HEK293 (cell line): ENCODE results near the gene TAS2R8.
"Not testable (repeated sequence)": the region's sequence is repeated elsewhere in the genome, so short reads cannot be mapped to it uniquely, and the experiment has no call there.

Experiments used
- CTCF ChIA-PET: fragments of 350-600 bp; formaldehyde crosslinking; extraction: SDS; loops from one replicate; lab custom pipeline; 2021; ENCODE audit warnings: antibody characterized with exemption; lab: Yijun Ruan, JAX
- POLR2A ChIA-PET: fragments of 300-600 bp; formaldehyde crosslinking; extraction: SDS; loops from one replicate; lab custom pipeline; 2020; ENCODE audit warnings: antibody characterized with exemption, inconsistent platforms; lab: Yijun Ruan, JAX
- H3K27ac ChIP-seq: fragments of 200-500 bp; sonication (Bioruptor generic); 2 replicates; pipeline ENCODE4 v1.5.1; 2014; ENCODE audit warnings: low read depth, low read length, control low read depth, inconsistent platforms; ENCODE audit errors: extremely low read depth
- H3K36me3 ChIP-seq, 2 experiments: fragments of 200-500 bp in 1 of 2; sonication (Bioruptor generic) in 1 of 2; 1 replicate in 1 of 2; 2 replicates in 1 of 2; pipeline ENCODE4 v1.5.1; 2014 to 2017; ENCODE audit warnings: inconsistent platforms in 2 of 2, low read length in 2 of 2; ENCODE audit not compliant: control insufficient read depth in 2 of 2, insufficient read depth in 1 of 2
- H3K4me1 ChIP-seq: fragments of 200-500 bp; sonication (Bioruptor generic); 2 replicates; pipeline ENCODE4 v1.5.1; 2014; ENCODE audit warnings: mild to moderate bottlenecking, low read length, inconsistent platforms; ENCODE audit not compliant: control insufficient read depth, insufficient read depth
- H3K4me3 ChIP-seq: 2 replicates; pipeline ENCODE4 v1.5.1; 2011; ENCODE audit warnings: low read depth, mild to moderate bottlenecking, control low read depth, low read length, moderate library complexity
- H3K9me3 ChIP-seq: fragments of 200-500 bp; sonication (Bioruptor generic); 2 replicates; pipeline ENCODE4 v1.5.1; 2014; ENCODE audit warnings: low read depth, low read length, inconsistent platforms; ENCODE audit not compliant: control insufficient read depth, insufficient read depth
- GLIS2 ChIP-seq: fragments of 450-650 bp; formaldehyde crosslinking; IDR thresholded peaks from 2 replicates; pipeline ENCODE4 v1.5.1; 2016; ENCODE audit warnings: missing biosample characterization, missing genetic modification characterization
- KLF8 ChIP-seq: fragments of 450-650 bp; formaldehyde crosslinking; IDR thresholded peaks from 2 replicates; pipeline ENCODE4 v1.5.1; 2016; ENCODE audit warnings: missing biosample characterization, missing genetic modification characterization
- MYNN ChIP-seq: fragments of 450-650 bp; formaldehyde crosslinking; IDR thresholded peaks from 2 replicates; pipeline ENCODE4 v1.5.1; 2016; ENCODE audit warnings: missing biosample characterization, missing genetic modification characterization, borderline replicate concordance
- RBAK ChIP-seq: fragments of 450-650 bp; formaldehyde crosslinking; IDR thresholded peaks from 2 replicates; pipeline ENCODE4 v1.5.1; 2016; ENCODE audit warnings: missing biosample characterization, missing genetic modification characterization
- TCF7L2 ChIP-seq: IDR thresholded peaks from 2 replicates; pipeline ENCODE4 v1.6.1; 2011; ENCODE audit warnings: low read depth, mild to moderate bottlenecking, inconsistent platforms, low read length, moderate library complexity, borderline replicate concordance
- TRIM28 ChIP-seq: IDR thresholded peaks from 2 replicates; pipeline ENCODE4 v1.6.1; 2011; ENCODE audit warnings: low read length, control low read depth, borderline replicate concordance
- WT1 ChIP-seq: fragments of 450-650 bp; formaldehyde crosslinking; IDR thresholded peaks from 2 replicates; pipeline ENCODE4 v1.5.1; 2016; ENCODE audit warnings: missing biosample characterization, missing genetic modification characterization
- ZFP3 ChIP-seq: fragments of 450-650 bp; formaldehyde crosslinking; IDR thresholded peaks from 2 replicates; pipeline ENCODE4 v1.5.1; 2016; ENCODE audit warnings: low read depth, missing biosample characterization, missing genetic modification characterization
- ZNF239 ChIP-seq: fragments of 450-650 bp; formaldehyde crosslinking; IDR thresholded peaks from 2 replicates; pipeline ENCODE4 v1.5.1; 2016; ENCODE audit warnings: missing biosample characterization, missing genetic modification characterization
- ZNF324 ChIP-seq: fragments of 450-650 bp; formaldehyde crosslinking; IDR thresholded peaks from 2 replicates; pipeline ENCODE4 v1.5.1; 2016; ENCODE audit warnings: missing biosample characterization, missing genetic modification characterization
- ZNF350 ChIP-seq: fragments of 450-650 bp; formaldehyde crosslinking; IDR thresholded peaks from 2 replicates; pipeline ENCODE4 v1.5.0; 2017; ENCODE audit warnings: missing biosample characterization, mild to moderate bottlenecking, missing genetic modification characterization
- ZNF354C ChIP-seq: fragments of 450-650 bp; formaldehyde crosslinking; IDR thresholded peaks from 2 replicates; pipeline ENCODE4 v1.5.1; 2016; ENCODE audit warnings: missing biosample characterization, missing genetic modification characterization, low read depth, borderline replicate concordance
- ZNF404 ChIP-seq: fragments of 450-650 bp; formaldehyde crosslinking; IDR thresholded peaks from 2 replicates; pipeline ENCODE4 v1.5.1; 2017; ENCODE audit warnings: missing biosample characterization, missing genetic modification characterization
- ZNF423 ChIP-seq: fragments of 450-650 bp; formaldehyde crosslinking; IDR thresholded peaks from 2 replicates; pipeline ENCODE4 v1.5.1; 2016; ENCODE audit warnings: missing biosample characterization, missing genetic modification characterization
- ZNF600 ChIP-seq: fragments of 450-650 bp; formaldehyde crosslinking; IDR thresholded peaks from 2 replicates; pipeline ENCODE4 v1.5.1; 2016; ENCODE audit warnings: missing biosample characterization, missing genetic modification characterization
- ZNF768 ChIP-seq: fragments of 450-650 bp; formaldehyde crosslinking; IDR thresholded peaks from 2 replicates; pipeline ENCODE4 v1.5.1; 2018; ENCODE audit warnings: missing biosample characterization, mild to moderate bottlenecking, missing genetic modification characterization
- TF ChIP-seq, protein P1 (sequence below): fragments of 450-650 bp; formaldehyde crosslinking; IDR thresholded peaks from 2 replicates; pipeline ENCODE4 v1.5.1; 2016; ENCODE audit warnings: missing biosample characterization, missing genetic modification characterization
- TF ChIP-seq, protein P2 (sequence below): fragments of 450-650 bp; formaldehyde crosslinking; IDR thresholded peaks from 2 replicates; pipeline ENCODE4 v1.5.1; 2016; ENCODE audit warnings: missing biosample characterization, missing genetic modification characterization, borderline replicate concordance
- TF ChIP-seq, protein P3 (sequence below): fragments of 450-650 bp; formaldehyde crosslinking; conservative IDR thresholded peaks from 2 replicates; pipeline ENCODE4 v1.5.1; 2016; ENCODE audit warnings: low read depth, missing biosample characterization, missing genetic modification characterization
- TF ChIP-seq, protein P4 (sequence below): fragments of 450-650 bp; formaldehyde crosslinking; IDR thresholded peaks from 2 replicates; pipeline ENCODE4 v1.5.1; 2016; ENCODE audit warnings: missing biosample characterization, missing genetic modification characterization, borderline replicate concordance

TAS2R8 gene

DNA sequence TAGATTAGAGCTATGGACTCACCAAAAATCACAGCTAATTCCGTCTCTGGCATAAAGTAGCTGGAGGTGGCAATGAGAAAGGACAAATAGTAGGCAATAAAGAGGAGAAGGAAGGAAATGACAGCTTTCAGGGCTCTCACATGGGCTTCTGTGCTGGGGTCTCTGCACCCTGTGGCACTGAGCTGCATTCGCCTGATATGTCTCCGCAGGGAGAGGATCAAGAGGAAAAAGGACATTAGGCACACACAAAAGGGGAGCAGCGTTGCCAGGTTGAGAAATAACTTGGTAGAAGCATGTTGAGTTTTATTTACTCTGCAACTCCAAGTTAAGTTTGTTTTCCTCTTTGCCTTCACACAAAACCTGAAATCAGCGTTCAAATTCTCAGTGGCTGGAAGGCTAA is 5.3 kb downstream of the TAS2R8 start (continued):
- TF ChIP-seq, protein P1, sequence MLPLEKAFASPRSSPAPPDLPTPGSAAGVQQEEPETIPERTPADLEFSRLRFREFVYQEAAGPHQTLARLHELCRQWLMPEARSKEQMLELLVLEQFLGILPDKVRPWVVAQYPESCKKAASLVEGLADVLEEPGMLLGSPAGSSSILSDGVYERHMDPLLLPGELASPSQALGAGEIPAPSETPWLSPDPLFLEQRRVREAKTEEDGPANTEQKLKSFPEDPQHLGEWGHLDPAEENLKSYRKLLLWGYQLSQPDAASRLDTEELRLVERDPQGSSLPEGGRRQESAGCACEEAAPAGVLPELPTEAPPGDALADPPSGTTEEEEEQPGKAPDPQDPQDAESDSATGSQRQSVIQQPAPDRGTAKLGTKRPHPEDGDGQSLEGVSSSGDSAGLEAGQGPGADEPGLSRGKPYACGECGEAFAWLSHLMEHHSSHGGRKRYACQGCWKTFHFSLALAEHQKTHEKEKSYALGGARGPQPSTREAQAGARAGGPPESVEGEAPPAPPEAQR (tag by site-specific recombination), result no peak
- TF ChIP-seq MYNN (tag by site-specific recombination) (no peak), KLF8 (no peak)
- TF ChIP-seq, protein P2, sequence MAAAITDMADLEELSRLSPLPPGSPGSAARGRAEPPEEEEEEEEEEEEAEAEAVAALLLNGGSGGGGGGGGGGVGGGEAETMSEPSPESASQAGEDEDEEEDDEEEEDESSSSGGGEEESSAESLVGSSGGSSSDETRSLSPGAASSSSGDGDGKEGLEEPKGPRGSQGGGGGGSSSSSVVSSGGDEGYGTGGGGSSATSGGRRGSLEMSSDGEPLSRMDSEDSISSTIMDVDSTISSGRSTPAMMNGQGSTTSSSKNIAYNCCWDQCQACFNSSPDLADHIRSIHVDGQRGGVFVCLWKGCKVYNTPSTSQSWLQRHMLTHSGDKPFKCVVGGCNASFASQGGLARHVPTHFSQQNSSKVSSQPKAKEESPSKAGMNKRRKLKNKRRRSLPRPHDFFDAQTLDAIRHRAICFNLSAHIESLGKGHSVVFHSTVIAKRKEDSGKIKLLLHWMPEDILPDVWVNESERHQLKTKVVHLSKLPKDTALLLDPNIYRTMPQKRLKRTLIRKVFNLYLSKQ (tag by site-specific recombination), result no peak
- TF ChIP-seq, all 188 proteins: peak for 0

DNA sequence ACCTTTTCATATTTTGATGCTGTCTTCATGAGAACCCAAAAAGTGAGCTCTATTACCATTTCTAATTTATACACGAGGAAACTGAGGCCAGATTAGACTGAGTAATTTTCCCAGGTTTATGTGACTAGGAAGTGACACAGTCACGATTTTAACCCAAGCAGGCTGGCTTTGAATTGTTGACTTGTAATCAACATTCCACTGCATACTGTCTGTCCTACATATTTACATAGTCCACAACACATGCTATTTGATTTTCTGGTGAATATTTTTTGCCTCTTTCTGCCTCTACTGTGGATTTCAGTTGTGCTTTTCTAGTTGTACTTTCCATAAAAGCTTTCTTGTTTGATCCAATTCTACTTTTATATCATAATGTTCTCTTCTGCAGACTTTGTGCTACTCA is 12.9 kb downstream of the TAS2R8 start:
- Histone ChIP-seq H3K4me3 (no peak overlapping the region), H3K27ac (no peak overlapping the region), H3K36me3 (no peaks in the 10 kb centered on the region), H3K4me1 (no peaks in the 10 kb centered on the region), H3K9me3 (no peaks in the 10 kb centered on the region)
- POLR2A ChIA-PET, result no interaction called here
- CTCF ChIA-PET, result interaction anchor here (0.9 kb wide), 1 partner anchor 29 kb away, joined by 3 read pairs; no protein-coding TSS in a partner anchor
- TF ChIP-seq, protein P3, sequence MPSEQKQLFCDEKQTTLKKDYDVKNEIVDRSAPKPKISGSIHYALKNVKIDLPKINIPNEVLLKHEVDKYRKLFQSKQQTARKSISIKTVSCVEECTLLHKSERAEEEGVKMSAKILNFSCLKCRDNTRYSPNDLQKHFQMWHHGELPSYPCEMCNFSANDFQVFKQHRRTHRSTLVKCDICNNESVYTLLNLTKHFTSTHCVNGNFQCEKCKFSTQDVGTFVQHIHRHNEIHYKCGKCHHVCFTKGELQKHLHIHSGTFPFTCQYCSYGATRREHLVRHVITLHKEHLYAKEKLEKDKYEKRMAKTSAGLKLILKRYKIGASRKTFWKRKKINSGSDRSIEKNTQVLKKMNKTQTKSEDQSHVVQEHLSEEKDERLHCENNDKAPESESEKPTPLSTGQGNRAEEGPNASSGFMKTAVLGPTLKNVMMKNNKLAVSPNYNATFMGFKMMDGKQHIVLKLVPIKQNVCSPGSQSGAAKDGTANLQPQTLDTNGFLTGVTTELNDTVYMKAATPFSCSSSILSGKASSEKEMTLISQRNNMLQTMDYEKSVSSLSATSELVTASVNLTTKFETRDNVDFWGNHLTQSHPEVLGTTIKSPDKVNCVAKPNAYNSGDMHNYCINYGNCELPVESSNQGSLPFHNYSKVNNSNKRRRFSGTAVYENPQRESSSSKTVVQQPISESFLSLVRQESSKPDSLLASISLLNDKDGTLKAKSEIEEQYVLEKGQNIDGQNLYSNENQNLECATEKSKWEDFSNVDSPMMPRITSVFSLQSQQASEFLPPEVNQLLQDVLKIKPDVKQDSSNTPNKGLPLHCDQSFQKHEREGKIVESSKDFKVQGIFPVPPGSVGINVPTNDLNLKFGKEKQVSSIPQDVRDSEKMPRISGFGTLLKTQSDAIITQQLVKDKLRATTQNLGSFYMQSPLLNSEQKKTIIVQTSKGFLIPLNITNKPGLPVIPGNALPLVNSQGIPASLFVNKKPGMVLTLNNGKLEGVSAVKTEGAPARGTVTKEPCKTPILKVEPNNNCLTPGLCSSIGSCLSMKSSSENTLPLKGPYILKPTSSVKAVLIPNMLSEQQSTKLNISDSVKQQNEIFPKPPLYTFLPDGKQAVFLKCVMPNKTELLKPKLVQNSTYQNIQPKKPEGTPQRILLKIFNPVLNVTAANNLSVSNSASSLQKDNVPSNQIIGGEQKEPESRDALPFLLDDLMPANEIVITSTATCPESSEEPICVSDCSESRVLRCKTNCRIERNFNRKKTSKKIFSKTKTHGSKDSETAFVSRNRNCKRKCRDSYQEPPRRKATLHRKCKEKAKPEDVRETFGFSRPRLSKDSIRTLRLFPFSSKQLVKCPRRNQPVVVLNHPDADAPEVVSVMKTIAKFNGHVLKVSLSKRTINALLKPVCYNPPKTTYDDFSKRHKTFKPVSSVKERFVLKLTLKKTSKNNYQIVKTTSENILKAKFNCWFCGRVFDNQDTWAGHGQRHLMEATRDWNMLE (tag by site-specific recombination), result no peak
- TF ChIP-seq RBAK (tag by site-specific recombination) (no peak), ZNF239 (tag by site-specific recombination) (no peak), ZNF350 (tag by site-specific recombination) (no peak), ZFP3 (no peak), ZNF600 (no peak), WT1 (tag by site-specific recombination) (no peak), ZNF423 (tag by site-specific recombination) (no peak), ZNF354C (no peak), ZNF404 (no peak), TRIM28 (no peak), GLIS2 (tag by site-specific recombination) (no peak), TCF7L2 (no peak), ZNF768 (tag by site-specific recombination) (no peak), ZNF324 (tag by site-specific recombination) (no peak)
- TF ChIP-seq, protein P4, sequence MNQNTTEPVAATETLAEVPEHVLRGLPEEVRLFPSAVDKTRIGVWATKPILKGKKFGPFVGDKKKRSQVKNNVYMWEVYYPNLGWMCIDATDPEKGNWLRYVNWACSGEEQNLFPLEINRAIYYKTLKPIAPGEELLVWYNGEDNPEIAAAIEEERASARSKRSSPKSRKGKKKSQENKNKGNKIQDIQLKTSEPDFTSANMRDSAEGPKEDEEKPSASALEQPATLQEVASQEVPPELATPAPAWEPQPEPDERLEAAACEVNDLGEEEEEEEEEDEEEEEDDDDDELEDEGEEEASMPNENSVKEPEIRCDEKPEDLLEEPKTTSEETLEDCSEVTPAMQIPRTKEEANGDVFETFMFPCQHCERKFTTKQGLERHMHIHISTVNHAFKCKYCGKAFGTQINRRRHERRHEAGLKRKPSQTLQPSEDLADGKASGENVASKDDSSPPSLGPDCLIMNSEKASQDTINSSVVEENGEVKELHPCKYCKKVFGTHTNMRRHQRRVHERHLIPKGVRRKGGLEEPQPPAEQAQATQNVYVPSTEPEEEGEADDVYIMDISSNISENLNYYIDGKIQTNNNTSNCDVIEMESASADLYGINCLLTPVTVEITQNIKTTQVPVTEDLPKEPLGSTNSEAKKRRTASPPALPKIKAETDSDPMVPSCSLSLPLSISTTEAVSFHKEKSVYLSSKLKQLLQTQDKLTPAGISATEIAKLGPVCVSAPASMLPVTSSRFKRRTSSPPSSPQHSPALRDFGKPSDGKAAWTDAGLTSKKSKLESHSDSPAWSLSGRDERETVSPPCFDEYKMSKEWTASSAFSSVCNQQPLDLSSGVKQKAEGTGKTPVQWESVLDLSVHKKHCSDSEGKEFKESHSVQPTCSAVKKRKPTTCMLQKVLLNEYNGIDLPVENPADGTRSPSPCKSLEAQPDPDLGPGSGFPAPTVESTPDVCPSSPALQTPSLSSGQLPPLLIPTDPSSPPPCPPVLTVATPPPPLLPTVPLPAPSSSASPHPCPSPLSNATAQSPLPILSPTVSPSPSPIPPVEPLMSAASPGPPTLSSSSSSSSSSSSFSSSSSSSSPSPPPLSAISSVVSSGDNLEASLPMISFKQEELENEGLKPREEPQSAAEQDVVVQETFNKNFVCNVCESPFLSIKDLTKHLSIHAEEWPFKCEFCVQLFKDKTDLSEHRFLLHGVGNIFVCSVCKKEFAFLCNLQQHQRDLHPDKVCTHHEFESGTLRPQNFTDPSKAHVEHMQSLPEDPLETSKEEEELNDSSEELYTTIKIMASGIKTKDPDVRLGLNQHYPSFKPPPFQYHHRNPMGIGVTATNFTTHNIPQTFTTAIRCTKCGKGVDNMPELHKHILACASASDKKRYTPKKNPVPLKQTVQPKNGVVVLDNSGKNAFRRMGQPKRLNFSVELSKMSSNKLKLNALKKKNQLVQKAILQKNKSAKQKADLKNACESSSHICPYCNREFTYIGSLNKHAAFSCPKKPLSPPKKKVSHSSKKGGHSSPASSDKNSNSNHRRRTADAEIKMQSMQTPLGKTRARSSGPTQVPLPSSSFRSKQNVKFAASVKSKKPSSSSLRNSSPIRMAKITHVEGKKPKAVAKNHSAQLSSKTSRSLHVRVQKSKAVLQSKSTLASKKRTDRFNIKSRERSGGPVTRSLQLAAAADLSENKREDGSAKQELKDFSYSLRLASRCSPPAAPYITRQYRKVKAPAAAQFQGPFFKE, result no peak

DNA sequence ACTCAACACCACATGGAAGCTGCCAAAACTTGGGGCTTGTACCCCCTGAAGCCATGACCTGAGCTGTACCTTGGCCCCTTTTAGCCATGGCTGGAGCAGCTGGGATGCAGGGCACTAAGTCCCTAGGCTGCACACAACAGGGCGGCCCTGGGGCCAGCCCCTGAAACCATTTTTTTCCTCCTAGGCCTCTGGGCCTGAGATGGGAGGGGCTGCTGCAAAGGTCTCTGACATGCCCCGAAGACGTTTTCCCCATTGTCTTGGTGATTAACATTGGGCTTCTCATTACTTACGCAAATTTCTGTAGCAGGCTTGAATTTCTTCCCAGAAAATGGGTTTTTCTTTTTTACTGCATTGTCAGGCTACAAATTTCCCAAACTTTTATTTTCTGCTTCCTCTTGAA is 15.3 kb downstream of the TAS2R8 start:
- H3K27ac ChIP-seq, CTCF ChIA-PET, H3K4me1 ChIP-seq, POLR2A ChIA-PET, H3K36me3 ChIP-seq, H3K4me3 ChIP-seq, H3K9me3 ChIP-seq: not testable (repeated sequence)
